Breast epithelium (tissue), 3 donors: ENCODE results near the gene PRR20G.

ENCODE experiments used
- CTCF ChIP-seq, 3 donors: fragments of 450-650 bp; IDR thresholded peaks; one replicate each; pipeline ENCODE4 v1.5.1; 2016 to 2017; ENCODE audit warnings: antibody characterized with exemption in 3 of 3, mild to moderate bottlenecking in 3 of 3, moderate library complexity in 3 of 3
- POLR2A ChIP-seq: fragments of 450-650 bp; IDR thresholded peaks from one replicate; pipeline ENCODE4 v1.6.1; 2016; ENCODE audit warnings: antibody characterized with exemption, mild to moderate bottlenecking, moderate library complexity

GRCh38 chr3:127234778-127235177 lies 53.1 kb downstream of the PRR20G start:
- TF ChIP-seq POLR2A: no peak
- TF ChIP-seq CTCF (IDR thresholded peaks at IDR 0.05): no peak
